K562 (cell line): ENCODE data around the gene INO80D. TPM values are rescaled to one million over a fixed set of nuclear protein-coding genes. Genes with fewer than 3 reads are reported as not detected.

Experiments used
- ATAC-seq: fragments of 200-7000 bp; cut with Tn5 transposase; 3 replicates; pipeline ENCODE4 v1.9.1; 2020; ENCODE audit warnings: moderate library complexity
- BruUV-seq: library from RNA; stranded (reverse); fragments of 400-500 nt; replicated peaks from 2 replicates; lab custom pipeline; 2021; lab: Mats Ljungman, UMichigan
- CTCF ChIA-PET: fragments of 300-600 bp; formaldehyde crosslinking; extraction: SDS; loops from one replicate; lab custom pipeline; 2021; ENCODE audit warnings: low intra/inter-chr PET ratio; lab: Yijun Ruan, JAX
- POLR2A ChIA-PET: fragments of 300-600, 350-650 bp; sonication (Branson Sonifier 250); formaldehyde crosslinking; extraction: SDS; loops from one replicate; lab custom pipeline; 2021; ENCODE audit warnings: antibody characterized with exemption, inconsistent platforms; lab: Yijun Ruan, JAX
- DNase-seq, 4 experiments: peaks; one replicate each; pipeline versions ENCODE4 v3.0.0 to v3.0.0-alpha.2; 2011 to 2018; ENCODE audit warnings: low spot score in 3 of 4, mixed read lengths in 3 of 4; ENCODE audit errors: extremely low read depth in 1 of 4
- FAIRE-seq: peaks from 2 replicates; lab custom pipeline; 2011; peaks lifted over from hg19 to GRCh38; lab: Jason Lieb, UNC
- H2AFZ ChIP-seq: 2 replicates; pipeline ENCODE4 v1.6.0; 2011; ENCODE audit warnings: low read depth, low read length, control low read depth, inconsistent platforms
- H3K27ac ChIP-seq: fragments of 200-600 bp; 3 replicates; pipeline ENCODE4 v1.8.0; 2011; ENCODE audit warnings: low read depth, mild to moderate bottlenecking, control low read depth, inconsistent platforms, low read length, moderate library complexity, mixed read lengths; ENCODE audit errors: extremely low read depth
- H3K27me3 ChIP-seq, 2 experiments: fragments of 300-600 bp in 1 of 2; 2 replicates in 1 of 2; 3 replicates in 1 of 2; pipeline versions ENCODE4 v1.6.0 to v1.8.0; 2011; ENCODE audit warnings: inconsistent platforms in 2 of 2, low read length in 2 of 2, mild to moderate bottlenecking in 1 of 2, mixed read lengths in 1 of 2, moderate library complexity in 1 of 2; ENCODE audit not compliant: control insufficient read depth in 2 of 2, insufficient read depth in 2 of 2
- H3K36me3 ChIP-seq: fragments of 300-600 bp; 3 replicates; pipeline ENCODE4 v1.8.0; 2011; ENCODE audit warnings: mild to moderate bottlenecking, low read length, inconsistent platforms; ENCODE audit not compliant: control insufficient read depth, insufficient read depth
- H3K4me1 ChIP-seq, 2 experiments: fragments of 200-600 bp in 1 of 2; replicated peaks in 1 of 2; 2 replicates in 1 of 2; 3 replicates in 1 of 2; pipeline versions ENCODE4 v1.5.1 to v1.8.0; 2011; ENCODE audit warnings: inconsistent platforms in 2 of 2, low read length in 2 of 2, mild to moderate bottlenecking in 1 of 2, mixed read lengths in 1 of 2, moderate library complexity in 1 of 2; ENCODE audit not compliant: control insufficient read depth in 2 of 2, insufficient read depth in 2 of 2
- H3K4me2 ChIP-seq: 2 replicates; pipeline ENCODE4 v1.6.1; 2011; ENCODE audit warnings: low read length, control low read depth, inconsistent platforms, mixed read lengths; ENCODE audit not compliant: insufficient read depth
- H3K4me3 ChIP-seq: fragments of 200-600 bp; sonication (generic), shearing (Covaris generic); 2 replicates; pipeline ENCODE4 v1.5.1; 2016; ENCODE audit warnings: control low read depth, inconsistent platforms
- H3K79me2 ChIP-seq: fragments of 200-600 bp; 3 replicates; pipeline ENCODE4 v1.8.0; 2011; ENCODE audit warnings: low read length, inconsistent platforms; ENCODE audit not compliant: control insufficient read depth, insufficient read depth
- H3K9ac ChIP-seq, 2 experiments: 2 replicates each; pipeline versions ENCODE4 v1.6.0 to v1.6.1; 2011; ENCODE audit warnings: low read depth in 2 of 2, low read length in 2 of 2, control low read depth in 1 of 2, inconsistent platforms in 1 of 2, mild to moderate bottlenecking in 1 of 2, mixed read lengths in 1 of 2; ENCODE audit not compliant: insufficient read depth in 1 of 2
- H3K9me1 ChIP-seq: one replicate; pipeline ENCODE4 v1.6.0; 2011; ENCODE audit warnings: inconsistent platforms, mild to moderate bottlenecking, low read length, moderate library complexity; ENCODE audit not compliant: control insufficient read depth, insufficient read depth
- H3K9me3 ChIP-seq: replicated peaks from 2 replicates; pipeline ENCODE4 v1.5.1; 2011; ENCODE audit warnings: low read depth, low read length, inconsistent platforms; ENCODE audit not compliant: control insufficient read depth, insufficient read depth
- H4K20me1 ChIP-seq: replicated peaks from 2 replicates; pipeline ENCODE4 v1.6.1; 2011; ENCODE audit warnings: low read length, inconsistent platforms, mixed read lengths; ENCODE audit not compliant: control insufficient read depth, insufficient read depth
- ARID4B ChIP-seq: sonication (generic); formaldehyde crosslinking; IDR thresholded peaks from 2 replicates; pipeline ENCODE4 v1.8.0; 2022; ENCODE audit warnings: mild to moderate bottlenecking, missing genetic modification reagents
- FOXA3 ChIP-seq, 2 experiments: fragments of 450-650 bp in 1 of 2; sonication (generic) in 1 of 2; formaldehyde crosslinking; IDR thresholded peaks in 1 of 2; conservative IDR thresholded peaks in 1 of 2; 2 replicates each; pipeline versions ENCODE4 v1.4.0 to v1.8.0; 2020 to 2022; ENCODE audit warnings: mild to moderate bottlenecking in 2 of 2, missing genetic modification reagents in 1 of 2
- PPARD ChIP-seq: fragments of 250-450 bp; sonication (Bioruptor Pico); IDR thresholded peaks from 2 replicates; pipeline ENCODE4 v1.8.0; 2022; ENCODE audit warnings: inconsistent platforms, mild to moderate bottlenecking, moderate library complexity
- ZBTB5 ChIP-seq: fragments of 450-650 bp; IDR thresholded peaks from 2 replicates; pipeline ENCODE4 v1.6.1; 2017; ENCODE audit warnings: antibody characterized with exemption
- WGBS: fragments of 100-300 bp; shearing (Covaris generic); methylation state at CpG from one replicate; pipeline ENCODE4 v1.1.6; 2016; ENCODE audit warnings: low coverage, mixed read lengths; ENCODE audit not compliant: insufficient coverage; ENCODE audit errors: missing lambda C conversion rate; 5-methylcytosine and 5-hydroxymethylcytosine counted together
- in situ Hi-C: fragments of 300-500 bp; cut with MboI; formaldehyde crosslinking; loops from 4 replicates; pipeline ENCODE4 v1.15.0; 2018; ENCODE audit warnings: inconsistent platforms, mixed read lengths
- intact Hi-C: fragments of 100-400 bp; cut with micrococcal nuclease; formaldehyde crosslinking; loops from 2 replicates; pipeline ENCODE4 v1.14.2; 2022
- polyA plus RNA-seq, 8 experiments: library from polyadenylated mRNA; depleted of rRNA in 4 of 8; stranded (reverse) in 5 of 8; unstranded in 3 of 8; fragments of >200 nt; fragmentation: Nextera tagmentation in 2 of 8; fragmentation: Illumina TruSeq in 1 of 8; extraction: Ambion mirVana in 2 of 8; extraction: Trizol in 1 of 8; gene quantifications; 2 replicates each; pipeline versions ENCODE4 v1.2.1 to v1.2.3, GENCODE V29; 2011 to 2014; ENCODE audit warnings: inconsistent platforms in 1 of 8, missing spikeins in 1 of 8
- total RNA-seq, 7 experiments: library from RNA; depleted of rRNA in 6 of 7; stranded (reverse); fragments of >200 nt in 6 of 7; fragmentation: Illumina TruSeq in 2 of 7; extraction: Trizol in 2 of 7; gene quantifications; 2 replicates each; pipeline versions ENCODE4 v1.2.1 to v1.2.3, GENCODE V29; 2011 to 2021; ENCODE audit warnings: low replicate concordance in 1 of 7

Gene INO80D
- total and polyA plus RNA-seq, 9 of the 15 experiments (the other 6 are each of a cell fraction or from before 2014, with no cell fraction given) = 0.64 to 8.1 (median 2.9) TPM

DNA sequence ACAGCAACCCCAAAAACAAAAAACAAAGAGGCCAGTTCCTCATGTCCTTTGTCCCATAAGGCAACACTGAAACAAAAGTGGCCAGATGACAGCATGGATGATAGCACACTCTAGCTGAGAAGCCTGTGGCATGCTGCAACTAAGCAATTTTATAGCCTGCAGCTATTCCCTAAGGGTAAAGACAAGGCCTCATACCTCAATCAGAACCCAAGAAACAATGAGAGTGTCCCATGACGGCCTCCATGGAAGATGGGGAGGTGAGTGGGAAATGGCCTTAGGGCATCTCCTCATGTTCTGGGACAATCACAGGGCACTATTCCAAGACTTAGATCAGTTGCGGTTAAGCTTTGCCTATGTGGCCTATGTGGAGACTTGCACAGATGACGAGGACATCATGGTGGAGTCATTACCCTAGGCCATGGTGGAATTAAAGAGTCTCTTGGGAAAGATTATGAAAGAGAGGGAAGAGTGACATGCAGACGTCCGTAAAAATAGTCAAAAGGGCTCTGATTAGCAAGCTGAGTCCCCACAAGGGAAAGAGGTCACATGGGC is 103.1 kb downstream of the INO80D start:
- no peak overlapping the region for H3K27ac ChIP-seq
- WGBS = 34% methylated on average over 3 of the region's 5 CpGs
- no peaks in the 10 kb centered on the region for H3K36me3 ChIP-seq
- no peaks in the 10 kb centered on the region for H4K20me1 ChIP-seq
- TF ChIP-seq ZBTB5 (no peak), PPARD (no peak), FOXA3 (CRISPR knock-in tag; conservative IDR thresholded peaks at IDR 0.05 in 1 of 2, IDR thresholded peaks at IDR 0.05 in 1 of 2) (no peak), ARID4B (CRISPR knock-in tag) (no peak)
- TF ChIP-seq, all 486 proteins: peak for 0
- DNase-seq (no peak), ATAC-seq (no peak), FAIRE-seq (no peak)
- Histone ChIP-seq H3K9ac (no peak overlapping the region), H3K9me3 (no peaks in the 10 kb centered on the region), H3K9me1 (no peaks in the 10 kb centered on the region), H3K27me3 (no peaks in the 10 kb centered on the region), H3K4me1 (no peaks in the 10 kb centered on the region; a peak in 1 of 5 replicates), H3K4me2 (no peak overlapping the region), H2AFZ (no peak overlapping the region), H3K79me2 (no peaks in the 10 kb centered on the region), H3K4me3 (no peak overlapping the region)
- ChIA-PET CTCF (no interaction called here), POLR2A (interaction anchor here (1.4 kb wide), 1 partner anchor 15 kb away, joined by 5 read pairs; no protein-coding TSS in a partner anchor)
- in situ Hi-C loops (no loop called here), intact Hi-C loops (no loop called here)
- no TSS peak for BruUV-seq
